GDM1 (cell line): ENCODE data around the gene SDHAF2.
"Not testable (repeated sequence)": the region's sequence is repeated elsewhere in the genome, so short reads cannot be mapped to it uniquely, and the experiment has no call there.

Experiments used
- DNase-seq: peaks from one replicate; lab custom pipeline; 2025; lab: John Stamatoyannopoulos, UW

The SDHAF2 gene

DNA sequence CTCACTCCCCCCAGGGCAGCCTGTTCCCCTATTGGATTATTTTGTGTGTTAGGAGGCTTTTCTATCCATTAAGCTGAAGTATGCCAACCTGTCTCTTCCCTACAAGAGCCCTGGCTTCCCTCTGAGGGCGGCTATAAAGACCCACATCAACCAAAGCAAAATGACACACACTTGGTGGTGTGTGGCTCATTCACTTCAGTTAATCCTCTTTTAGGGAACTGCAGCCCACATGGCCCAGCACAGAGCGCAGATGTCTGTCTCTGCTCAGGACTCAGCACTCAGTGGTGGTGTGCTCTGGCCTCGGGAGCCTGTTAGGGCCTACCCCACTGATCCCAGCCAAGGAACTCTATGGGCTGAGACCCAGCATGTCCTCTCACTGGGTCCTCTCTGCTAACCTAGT, 46.4 kb downstream of the SDHAF2 start:
- no peak for DNase-seq

DNA sequence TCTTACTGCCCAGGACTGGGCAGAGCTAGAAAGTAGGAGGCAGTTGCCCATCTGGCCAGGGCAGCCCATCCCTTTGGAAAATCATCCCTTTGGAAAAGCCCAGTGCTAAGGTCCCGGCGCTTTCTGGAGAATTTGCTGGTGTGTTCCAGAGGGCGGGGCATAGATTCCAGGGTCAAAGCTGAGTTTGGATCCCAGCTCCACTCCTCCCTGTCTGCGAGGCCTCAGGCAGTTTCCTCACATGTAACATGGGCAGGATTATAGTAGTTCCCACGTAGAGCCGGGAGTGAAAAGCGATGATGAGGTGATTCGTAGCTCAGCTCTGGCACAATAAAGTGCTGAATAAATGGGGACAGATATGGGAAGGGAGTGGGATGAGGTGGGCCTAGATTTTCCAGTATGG, 47.2 kb downstream of the SDHAF2 start:
- no peak for DNase-seq

DNA sequence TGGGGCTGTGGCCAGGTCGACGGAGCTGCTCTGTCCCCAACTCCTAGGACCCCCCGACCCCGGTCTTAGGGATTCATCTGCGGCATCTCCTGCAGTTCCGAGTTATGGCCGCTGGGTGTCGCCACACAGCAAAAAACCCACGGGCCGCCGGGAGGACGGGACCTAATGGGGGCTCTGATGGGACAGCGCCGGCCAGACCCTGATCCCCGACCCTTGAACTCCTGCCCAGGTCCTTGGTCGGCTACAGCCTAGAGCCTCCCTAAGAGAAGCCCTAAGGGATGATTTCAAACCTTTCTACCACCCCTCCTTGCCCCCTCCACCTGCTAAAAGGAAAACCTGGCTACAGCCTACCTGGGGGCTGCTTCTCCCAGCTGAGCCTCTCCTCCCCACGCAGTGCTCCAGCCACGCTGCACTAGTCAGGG, 47.8 kb downstream of the SDHAF2 start:
- no peak for DNase-seq

DNA sequence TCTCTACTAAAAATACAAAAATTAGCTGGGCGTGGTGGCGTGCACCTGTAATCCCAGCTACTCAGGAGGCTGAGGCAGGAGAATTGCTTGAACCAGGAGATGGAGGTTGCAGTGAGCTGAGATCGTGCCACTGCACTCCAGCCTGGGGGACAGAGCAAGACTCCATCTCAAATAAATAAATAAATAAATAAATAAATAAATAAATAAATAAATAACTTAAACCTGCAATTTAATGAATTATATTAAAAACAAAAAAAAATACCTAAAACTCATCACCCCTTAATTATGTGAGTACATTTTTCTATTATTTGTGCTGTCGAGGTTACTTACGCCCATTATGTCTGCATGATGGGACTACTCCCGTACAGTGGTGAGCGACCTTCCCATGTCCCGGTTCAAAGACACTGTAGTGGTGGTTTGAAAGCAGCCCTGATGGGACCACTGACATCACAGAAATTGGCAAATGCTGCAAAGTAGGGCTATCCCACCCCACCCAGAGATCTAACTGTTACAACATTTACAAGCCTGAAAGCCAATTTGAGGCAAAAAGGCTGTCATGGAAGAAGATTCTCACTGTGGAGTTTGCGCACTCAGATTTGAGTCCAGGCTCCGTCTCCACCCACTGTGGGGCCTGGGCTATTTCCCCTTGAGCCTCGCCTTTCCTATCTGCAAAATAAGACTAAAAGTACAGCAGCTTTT, 49.6 kb downstream of the SDHAF2 start:
- not testable (repeated sequence) for DNase-seq

DNA sequence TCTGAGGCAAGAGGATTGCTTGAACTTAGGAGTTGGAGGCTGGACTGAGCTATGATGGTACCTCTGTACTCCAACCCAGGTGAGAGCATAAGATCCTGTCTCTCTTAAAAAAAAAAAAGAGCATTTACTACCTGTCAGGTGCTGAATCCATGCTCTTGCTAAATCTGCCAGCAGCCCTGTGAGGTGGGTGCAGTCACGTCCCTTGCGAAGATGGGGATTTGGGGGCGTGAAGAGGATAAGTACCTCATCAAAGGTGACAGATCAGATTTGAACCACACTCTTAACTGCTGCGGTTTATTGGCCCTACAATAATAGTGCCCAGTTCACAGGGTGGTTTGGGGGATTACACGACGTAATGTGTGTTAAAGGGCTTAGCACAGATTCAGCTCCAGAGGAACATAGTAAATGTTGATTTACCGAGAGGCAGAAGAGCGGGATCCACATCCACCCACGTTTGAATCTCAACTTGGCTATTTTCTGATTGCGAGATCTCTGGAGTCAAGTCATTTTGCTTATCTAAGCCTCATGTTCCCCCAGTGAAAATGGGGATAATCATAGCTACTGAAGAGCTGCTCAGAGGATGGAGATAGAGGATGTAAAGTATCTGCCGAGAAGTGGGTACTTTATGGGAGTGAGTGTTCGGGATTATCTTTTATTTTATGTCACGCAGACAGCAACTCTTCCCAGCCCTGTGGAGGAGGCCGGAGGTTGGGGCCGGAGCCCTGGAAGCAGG, 50.5 kb downstream of the SDHAF2 start:
- DNase-seq: no peak

DNA sequence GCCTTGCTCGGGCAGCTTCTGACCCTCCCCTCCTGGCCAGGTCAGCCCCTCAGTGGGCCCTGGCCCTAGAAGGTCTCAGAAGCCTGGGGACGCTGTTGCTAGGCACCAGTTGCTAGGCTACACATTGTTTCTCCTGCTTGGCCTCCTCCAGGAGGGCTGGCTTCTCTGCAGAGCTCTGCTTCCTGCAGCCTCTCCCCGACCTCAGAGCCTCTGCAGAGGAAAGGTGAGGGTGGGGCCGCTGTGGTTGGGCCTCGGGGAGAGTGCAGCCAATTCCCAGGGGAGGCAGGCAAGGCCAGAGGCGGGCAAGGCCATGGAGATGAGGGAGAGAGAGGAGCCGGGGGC, 51.0 kb downstream of the SDHAF2 start:
- no peak for DNase-seq

DNA sequence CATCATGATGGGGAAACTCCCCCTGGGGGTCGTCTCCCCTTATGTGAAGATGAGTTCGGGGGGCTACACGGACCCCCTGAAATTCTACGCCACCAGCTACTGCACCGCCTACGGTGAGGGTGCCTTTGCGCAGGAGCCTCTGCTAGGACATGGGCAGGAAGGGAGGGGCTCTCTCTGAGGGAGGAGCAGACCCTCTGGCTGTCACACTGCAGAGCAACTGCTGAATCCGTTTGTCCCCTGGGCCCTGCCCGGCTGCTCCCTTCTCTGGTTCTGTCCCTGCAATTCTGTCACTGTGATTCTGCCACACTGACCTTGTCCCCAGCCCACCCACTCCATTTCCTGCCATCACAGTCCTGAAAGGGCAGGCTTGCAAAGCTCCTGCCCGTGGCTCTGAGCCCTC, 51.9 kb downstream of the SDHAF2 start:
- DNase-seq: no peak

DNA sequence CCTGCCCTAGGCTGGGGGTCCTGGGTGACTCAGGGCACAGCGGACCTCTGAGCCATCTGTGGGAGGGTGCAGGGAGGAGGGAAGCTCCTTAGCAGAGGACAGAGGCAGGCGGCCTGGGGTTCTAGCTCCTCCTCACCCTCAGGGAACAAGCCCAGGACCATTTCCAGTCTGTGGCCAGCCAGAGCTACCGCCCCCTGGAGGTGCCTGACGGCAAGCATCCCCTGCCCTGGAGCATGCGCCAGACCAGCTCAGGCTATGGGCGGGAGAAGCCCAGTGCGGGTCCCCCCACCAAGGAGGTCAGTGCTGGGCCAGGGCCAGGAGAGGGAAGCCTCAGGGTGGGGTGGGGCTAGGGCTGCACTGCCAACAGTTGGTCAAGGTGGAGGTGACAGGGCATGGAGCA, 52.6 kb downstream of the SDHAF2 start:
- DNase-seq: no peak

DNA sequence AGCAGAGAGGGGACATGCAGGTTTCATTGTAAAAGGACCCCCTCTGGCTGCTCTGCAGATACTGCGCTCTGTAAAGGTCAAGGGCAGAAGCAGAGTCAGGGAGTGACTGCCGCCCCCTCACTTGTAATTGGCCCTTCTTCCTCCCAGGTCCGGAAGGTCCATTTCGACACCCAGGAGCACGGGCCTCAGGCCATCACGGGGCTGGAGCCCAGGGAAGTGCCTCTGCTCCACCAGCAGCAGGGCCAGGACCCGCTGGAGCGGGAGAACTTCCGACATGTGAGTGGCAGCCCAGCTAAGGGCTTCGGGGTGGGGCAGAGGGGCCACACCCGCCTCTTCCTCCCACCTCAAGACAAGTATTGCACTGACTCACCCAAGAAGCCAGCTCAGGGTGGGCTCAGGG, 54.6 kb downstream of the SDHAF2 start:
- DNase-seq: no peak

DNA sequence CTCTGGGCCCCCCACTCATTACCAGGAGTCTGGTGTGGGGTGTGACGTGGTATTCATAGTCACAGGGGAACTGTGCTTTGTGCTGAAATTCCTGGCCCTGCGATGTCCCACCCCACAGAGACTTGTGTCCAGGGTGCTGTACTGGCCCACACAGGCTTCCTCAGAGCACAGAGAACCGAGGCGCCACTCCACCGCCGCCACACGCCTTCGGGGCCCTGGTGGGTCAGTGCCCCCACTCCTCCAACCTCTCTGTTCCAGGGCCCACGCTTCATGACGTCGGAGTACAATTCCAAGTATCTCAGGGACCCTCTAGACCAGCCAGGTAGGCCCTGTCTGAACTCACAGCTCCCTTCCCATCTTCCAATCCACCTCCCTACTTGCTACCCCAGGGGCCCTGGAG, 55.2 kb downstream of the SDHAF2 start:
- DNase-seq: no peak

DNA sequence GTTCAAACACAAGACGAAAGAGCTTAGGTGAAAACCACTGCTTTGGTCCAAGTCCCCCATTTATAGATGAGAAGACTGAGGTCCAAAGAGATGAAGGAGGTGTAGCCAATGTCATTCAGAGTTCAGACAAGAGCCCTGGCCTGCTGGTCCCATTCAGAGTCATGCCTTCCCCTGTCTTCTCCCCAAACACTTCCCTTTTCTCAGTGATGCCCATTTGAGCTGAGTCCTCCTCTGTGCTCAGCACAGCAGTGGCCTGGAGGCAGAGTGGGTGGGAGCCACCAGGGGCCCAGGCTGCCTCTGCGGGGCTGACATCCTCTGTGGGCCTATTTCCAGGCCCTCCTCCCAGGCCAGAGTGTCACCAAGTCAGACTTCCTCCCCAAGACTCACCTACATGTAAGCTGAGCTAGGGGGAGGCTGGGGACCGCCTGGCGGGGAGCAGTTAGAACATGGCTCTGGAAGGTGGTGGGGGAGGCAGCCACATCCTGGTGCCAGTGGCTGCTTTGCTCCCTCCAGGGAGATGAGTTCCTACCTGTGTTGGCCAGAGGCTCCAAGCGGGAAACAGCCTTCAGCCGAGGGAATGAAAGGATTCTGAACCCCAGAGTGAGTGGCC, 56.2 kb downstream of the SDHAF2 start:
- DNase-seq: no peak

DNA sequence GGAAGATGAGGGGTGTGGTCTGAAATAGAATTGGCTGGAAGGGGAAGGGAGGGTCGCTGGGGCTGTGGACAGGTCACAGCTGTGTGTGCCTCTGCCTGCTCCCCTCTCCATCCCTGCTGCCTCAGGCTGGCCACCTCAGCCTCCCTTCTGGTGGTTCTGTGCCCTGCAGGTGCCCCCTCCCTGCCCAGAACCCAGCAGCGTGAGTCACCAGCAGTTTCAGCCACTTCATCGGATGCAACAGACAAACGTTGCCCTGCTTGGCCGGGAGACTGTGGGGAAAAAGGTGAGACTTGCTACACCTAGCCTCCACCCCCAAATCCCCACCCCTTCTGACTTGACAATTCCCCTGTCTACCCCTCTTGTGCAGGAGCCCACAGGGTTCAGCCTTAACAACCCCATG, 56.9 kb downstream of the SDHAF2 start:
- DNase-seq: no peak

DNA sequence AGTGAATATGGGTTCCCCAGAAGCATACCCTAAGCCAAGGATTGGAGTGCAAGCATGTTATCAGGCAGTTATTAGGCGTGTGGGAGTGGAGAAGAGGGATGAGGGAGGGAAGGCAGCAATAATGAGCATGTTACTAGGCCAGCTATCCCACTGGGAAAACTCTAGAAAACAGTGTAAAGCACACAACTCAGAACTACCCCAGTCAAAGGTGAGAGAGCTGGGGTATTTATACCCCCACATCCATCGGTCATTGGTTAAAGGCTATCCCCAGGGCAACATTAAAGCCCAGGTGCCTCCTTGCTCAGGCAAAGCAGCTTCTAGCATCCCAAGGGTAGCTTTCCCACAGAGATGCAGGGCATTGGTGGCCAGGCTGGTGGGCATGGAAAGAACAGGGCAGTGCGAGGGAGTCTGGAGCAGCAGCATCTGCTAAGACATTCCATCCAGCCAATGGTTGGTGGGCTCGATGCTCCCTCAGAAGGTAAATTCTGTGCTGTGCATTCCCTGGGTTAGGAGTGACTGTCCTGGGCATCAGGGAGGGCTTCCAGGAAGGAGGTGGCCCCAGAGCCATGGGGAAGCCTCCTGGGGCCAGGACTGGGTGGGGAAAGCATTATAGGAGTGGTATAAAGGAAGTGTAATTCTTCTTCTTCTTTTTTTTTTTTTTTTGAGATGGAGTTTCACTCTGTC, 57.6 kb downstream of the SDHAF2 start:
- no peak for DNase-seq

DNA sequence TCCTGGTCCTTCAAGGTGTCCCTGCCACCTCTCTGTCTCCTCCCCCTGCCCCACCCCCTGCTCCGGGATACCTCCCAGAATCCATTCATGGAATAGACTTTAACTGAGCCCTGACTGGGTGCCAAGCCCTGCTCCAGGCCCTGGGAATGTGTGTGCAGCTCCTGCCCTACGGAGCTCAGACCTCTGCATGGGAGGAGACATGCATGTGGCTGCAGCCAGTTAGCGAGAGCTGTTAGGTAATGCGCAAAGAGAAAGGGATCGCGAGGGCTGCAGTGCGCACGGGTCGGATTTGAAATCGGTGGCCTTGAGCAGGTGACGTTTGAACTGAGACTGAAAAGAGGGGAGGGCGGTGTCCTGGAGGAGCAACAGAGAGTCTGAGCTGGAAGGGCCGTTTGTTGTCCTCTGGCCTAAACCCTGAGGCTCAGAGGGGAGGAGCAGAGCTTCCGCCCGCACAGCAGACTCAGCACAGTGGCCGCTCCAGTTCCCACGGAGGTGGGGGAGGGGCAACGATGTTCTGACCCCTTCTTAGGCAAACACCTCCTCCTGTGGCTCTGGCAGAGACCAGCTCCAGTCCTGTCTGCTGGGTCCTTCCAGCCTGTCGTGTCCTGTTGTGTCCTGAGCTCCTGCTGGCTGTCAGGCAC, 58.8 kb downstream of the SDHAF2 start:
- DNase-seq: no peak

DNA sequence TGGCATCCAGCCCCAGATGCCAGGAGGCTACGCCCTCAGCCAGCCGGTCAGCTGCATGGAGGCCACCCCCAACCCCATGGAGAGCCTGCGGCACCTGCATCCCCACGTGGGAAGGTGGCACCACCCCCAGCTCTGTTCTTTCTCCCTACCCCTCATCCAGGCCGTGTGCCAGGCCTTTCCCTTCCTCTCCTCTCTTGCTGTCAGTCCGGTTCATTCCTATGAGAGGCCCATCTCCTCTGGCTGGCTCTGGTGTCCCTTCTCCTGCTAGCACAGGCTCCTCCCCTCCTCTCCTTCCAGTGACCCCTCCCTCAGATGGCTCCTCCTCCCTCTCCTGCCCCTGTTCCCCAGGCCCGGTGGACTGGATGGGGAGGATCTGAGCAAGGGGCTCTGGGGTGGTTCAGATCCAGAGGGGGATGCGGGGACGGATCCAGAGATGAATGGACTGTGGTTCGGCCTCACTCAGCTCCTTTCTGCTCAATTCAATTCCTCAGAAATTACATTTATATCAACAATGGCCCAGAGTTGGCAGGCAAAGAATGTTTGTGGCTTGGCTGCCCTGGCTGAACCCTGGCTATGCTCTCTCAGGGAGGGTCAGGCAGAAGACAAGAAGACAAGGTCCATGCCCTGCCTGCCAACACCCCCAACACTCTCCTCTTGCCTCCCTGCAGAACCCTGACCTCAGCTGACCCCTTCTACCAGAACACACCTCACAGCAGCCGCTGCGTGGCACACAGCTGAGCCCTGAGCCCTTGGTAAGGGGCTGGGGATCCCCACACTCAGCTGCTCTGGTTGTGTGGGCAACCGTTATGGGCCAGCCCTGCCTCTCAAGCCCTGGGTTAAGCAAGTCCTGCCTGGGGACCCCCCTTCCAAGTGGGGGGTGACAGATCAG, 60.2 kb downstream of the SDHAF2 start:
- no peak for DNase-seq

DNA sequence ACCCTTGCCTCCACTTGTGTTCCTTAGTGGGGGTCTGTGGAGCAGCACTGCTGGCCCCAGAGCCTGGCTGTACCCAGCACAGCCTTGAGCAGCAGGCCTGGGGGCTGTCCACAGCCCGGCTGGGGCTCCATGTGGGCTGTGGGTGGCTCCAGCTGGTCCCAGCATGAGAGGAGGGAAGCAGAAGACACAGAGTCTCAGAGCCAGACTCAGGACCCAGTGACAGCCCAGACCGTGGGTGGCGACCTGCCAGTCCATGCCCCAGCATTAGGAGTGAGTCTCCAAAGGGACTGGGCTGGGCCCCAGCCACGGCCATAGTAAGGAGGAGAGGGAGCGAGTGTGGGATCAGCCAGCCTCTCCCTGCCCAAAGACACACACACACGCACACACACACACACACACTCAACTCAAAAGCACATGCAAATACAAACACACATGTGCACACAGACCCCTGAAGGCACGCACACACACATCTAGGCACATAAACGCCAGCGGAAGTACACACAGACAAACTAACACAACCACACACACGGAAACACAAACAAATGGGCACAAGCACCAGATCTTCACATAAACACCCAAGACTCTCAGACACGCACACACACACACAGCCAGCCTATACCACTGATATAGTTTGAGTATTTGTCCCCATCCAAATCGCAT, 61.9 kb downstream of the SDHAF2 start:
- DNase-seq: no peak

DNA sequence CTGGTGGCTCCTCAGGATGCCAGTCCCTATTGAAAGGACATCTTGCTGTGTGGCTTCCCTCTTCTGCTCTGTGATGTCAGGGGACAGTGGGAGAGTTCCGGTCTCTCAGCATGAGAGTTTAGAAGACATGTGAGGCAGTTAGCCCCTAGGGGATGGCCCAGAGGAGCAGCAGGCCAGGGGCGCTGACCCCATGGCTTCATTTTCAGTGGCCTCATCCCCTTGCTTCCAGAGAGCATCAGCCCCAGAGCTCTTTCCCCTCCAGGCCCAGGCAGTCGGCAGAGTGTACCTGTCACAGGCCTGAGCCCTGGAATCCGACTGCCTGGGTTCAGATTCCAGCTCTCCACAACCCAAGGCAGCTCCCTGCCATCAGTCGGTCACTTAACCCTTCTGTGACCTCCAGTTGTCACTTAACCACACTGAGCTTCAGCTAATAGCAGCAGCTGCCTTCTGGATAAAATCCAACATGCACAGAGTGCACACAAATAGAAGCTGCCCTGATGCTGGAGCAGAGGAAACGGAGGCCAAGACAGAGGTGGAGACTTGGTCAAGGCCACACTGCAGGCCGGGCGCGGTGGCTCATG, 64.5 kb downstream of the SDHAF2 start:
- no peak for DNase-seq

DNA sequence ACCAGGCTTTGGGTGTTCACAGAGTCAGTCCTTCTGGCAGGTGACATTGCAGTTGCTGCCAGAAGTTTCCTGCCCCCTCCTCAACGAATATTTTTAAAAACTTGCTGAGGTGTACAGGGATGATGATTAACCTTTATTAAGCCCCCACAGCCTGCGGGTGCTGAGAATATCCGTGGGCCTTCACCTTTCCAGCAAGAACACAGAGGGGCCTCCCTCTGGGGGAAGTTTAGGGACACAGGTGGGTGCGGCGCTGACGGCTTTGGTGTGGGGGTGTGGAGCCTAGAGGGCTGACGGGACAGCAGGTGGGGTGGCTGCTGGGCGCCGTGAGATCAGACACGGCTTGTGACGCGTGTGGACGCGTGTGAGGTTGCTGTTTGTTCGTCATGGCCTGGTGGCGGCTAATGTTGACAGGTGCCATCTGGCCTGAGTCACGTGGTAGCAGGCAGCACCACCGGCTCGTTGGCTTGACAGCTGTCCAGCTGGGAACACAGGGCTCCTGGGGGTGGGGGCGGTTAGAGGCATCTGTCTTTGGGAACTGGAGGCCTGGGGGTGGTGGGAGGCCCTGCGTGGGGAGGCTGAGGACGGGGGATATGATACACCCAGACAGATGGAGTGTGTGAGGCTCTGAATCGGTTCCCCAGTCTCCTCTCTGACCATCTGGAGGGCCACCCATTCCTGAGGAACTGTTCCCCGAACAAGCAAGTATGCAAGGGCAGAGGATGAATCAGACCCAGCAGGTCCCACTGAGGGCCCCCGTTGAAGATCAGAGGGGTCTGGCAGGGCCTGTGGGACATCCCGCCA, 66.1 kb downstream of the SDHAF2 start:
- DNase-seq: no peak
